HFFc6 (cell line): ENCODE measurements around the gene CDKN2B. TPM values are rescaled to one million over a fixed set of nuclear protein-coding genes. Genes with fewer than 3 reads are reported as not detected.

Experiments
- DNase-seq: peaks from one replicate; pipeline ENCODE4 v3.0.0-alpha.2; 2018
- H3K27ac Mint-ChIP-seq: 2 replicates; pipeline ENCODE4 v1.8.0; 2020; ENCODE audit warnings: mild to moderate bottlenecking, mixed read lengths
- H3K27me3 Mint-ChIP-seq: 2 replicates; pipeline ENCODE4 v1.8.0; 2021; ENCODE audit warnings: mild to moderate bottlenecking, moderate library complexity, mixed read lengths; ENCODE audit not compliant: insufficient read depth
- H3K36me3 Mint-ChIP-seq: 2 replicates; pipeline ENCODE4 v1.8.0; 2021; ENCODE audit warnings: low read depth, mixed read lengths
- H3K4me1 Mint-ChIP-seq: 2 replicates; pipeline ENCODE4 v1.8.0; 2020; ENCODE audit warnings: low read depth, mixed read lengths
- H3K4me3 Mint-ChIP-seq: 2 replicates; pipeline ENCODE4 v1.8.0; 2020; ENCODE audit warnings: mild to moderate bottlenecking, moderate library complexity, mixed read lengths
- H3K9me3 Mint-ChIP-seq: 2 replicates; pipeline ENCODE4 v1.8.0; 2020; ENCODE audit warnings: mild to moderate bottlenecking, mixed read lengths
- total RNA-seq, 6 experiments: library from RNA; stranded (reverse); fragmentation: NEBNext Ultra II Directional; extraction: Animal tissue kit (Norgen Biotek cat#: 25700); gene quantifications; 2 replicates in 1 of 6; 3 replicates in 5 of 6; pipeline ENCODE4 v1.2.3, GENCODE V29; 2021
- TF ChIP-seq, protein P1 (sequence below): fragments of 200-600 bp; sonication (generic); IDR thresholded peaks from 2 replicates; pipeline ENCODE4 v1.5.0; 2021; ENCODE audit warnings: antibody characterized with exemption, mild to moderate bottlenecking

The CDKN2B gene
- total RNA-seq, 6 experiments from 2014 or later: 7.1 to 11.6 (median 8.9) TPM

- no peak for DNase-seq
- H3K4me1 Mint-ChIP-seq: peaks cover 64% of the 10 kb centered on the region
- H3K27ac Mint-ChIP-seq: no peak overlapping the region
- H3K4me3 Mint-ChIP-seq: no peak overlapping the region
- TF ChIP-seq, protein P1, sequence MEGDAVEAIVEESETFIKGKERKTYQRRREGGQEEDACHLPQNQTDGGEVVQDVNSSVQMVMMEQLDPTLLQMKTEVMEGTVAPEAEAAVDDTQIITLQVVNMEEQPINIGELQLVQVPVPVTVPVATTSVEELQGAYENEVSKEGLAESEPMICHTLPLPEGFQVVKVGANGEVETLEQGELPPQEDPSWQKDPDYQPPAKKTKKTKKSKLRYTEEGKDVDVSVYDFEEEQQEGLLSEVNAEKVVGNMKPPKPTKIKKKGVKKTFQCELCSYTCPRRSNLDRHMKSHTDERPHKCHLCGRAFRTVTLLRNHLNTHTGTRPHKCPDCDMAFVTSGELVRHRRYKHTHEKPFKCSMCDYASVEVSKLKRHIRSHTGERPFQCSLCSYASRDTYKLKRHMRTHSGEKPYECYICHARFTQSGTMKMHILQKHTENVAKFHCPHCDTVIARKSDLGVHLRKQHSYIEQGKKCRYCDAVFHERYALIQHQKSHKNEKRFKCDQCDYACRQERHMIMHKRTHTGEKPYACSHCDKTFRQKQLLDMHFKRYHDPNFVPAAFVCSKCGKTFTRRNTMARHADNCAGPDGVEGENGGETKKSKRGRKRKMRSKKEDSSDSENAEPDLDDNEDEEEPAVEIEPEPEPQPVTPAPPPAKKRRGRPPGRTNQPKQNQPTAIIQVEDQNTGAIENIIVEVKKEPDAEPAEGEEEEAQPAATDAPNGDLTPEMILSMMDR: no peak
- peaks cover 3% of the 10 kb centered on the region; the same call in 1 of the 2 replicates for H3K27me3 Mint-ChIP-seq
- no peaks in the 10 kb centered on the region for H3K9me3 Mint-ChIP-seq
- H3K36me3 Mint-ChIP-seq: no peaks in the 10 kb centered on the region; the same call in 1 of the 2 replicates
Measured at GRCh38 chr9:21997480-21997879, 11.6 kb downstream of the CDKN2B start.

DNA sequence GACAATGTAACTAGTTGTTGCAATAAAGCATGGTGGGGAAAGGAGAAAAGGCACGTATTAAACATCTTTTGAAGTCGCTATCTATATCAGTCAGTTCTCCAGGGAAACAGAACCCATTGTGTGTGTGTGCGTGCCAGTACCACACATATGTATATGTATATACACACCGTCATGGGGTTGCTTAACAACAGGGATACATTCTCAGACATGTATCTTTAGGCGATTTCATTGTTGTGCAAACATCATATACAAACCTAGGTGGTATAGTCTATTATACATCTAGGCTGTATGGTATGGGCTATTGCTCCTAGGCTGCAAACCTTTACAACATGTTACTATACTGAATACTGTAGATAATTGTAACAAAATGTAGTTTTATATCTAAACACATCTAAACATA, 12.2 kb downstream of the CDKN2B start:
- Mint-ChIP-seq H3K4me1 (peaks cover 59% of the 10 kb centered on the region), H3K27me3 (peaks cover 3% of the 10 kb centered on the region; the same call in 1 of the 2 replicates), H3K36me3 (no peaks in the 10 kb centered on the region; the same call in 1 of the 2 replicates), H3K9me3 (no peaks in the 10 kb centered on the region), H3K4me3 (peak overlapping the region; percentile 96), H3K27ac (peak overlapping the region; percentile 98)
- TF ChIP-seq, protein P1: no peak
- no peak for DNase-seq

GRCh38 chr9:21996438-21996837, 12.7 kb downstream of the CDKN2B start:
- H3K4me3 Mint-ChIP-seq: peak overlapping the region; percentile 96
- TF ChIP-seq, protein P1: no peak
- H3K27ac Mint-ChIP-seq: peak overlapping the region; percentile 98
- DNase-seq: no peak
- no peaks in the 10 kb centered on the region for H3K9me3 Mint-ChIP-seq
- H3K27me3 Mint-ChIP-seq: peaks cover 3% of the 10 kb centered on the region; the same call in 1 of the 2 replicates
- H3K36me3 Mint-ChIP-seq: no peaks in the 10 kb centered on the region; the same call in 1 of the 2 replicates
- H3K4me1 Mint-ChIP-seq: peaks cover 59% of the 10 kb centered on the region

- Mint-ChIP-seq H3K4me3 (peak overlapping the region; percentile 96), H3K9me3 (no peaks in the 10 kb centered on the region), H3K27ac (peak overlapping the region; percentile 98), H3K36me3 (no peaks in the 10 kb centered on the region; the same call in 1 of the 2 replicates), H3K27me3 (peaks cover 3% of the 10 kb centered on the region; the same call in 1 of the 2 replicates), H3K4me1 (peaks cover 65% of the 10 kb centered on the region)
- TF ChIP-seq, protein P1: peak; percentile 62
- no peak for DNase-seq
Measured at GRCh38 chr9:21995666-21996398, 13.3 kb downstream of the CDKN2B start.

- H3K4me3 Mint-ChIP-seq: peak overlapping the region; percentile 96
- H3K36me3 Mint-ChIP-seq: peaks cover 3% of the 10 kb centered on the region
- peaks cover 3% of the 10 kb centered on the region; the same call in 1 of the 2 replicates for H3K27me3 Mint-ChIP-seq
- H3K4me1 Mint-ChIP-seq: peaks cover 70% of the 10 kb centered on the region
- H3K9me3 Mint-ChIP-seq: no peaks in the 10 kb centered on the region
- H3K27ac Mint-ChIP-seq: peak overlapping the region; percentile 98
- TF ChIP-seq, protein P1: no peak
- DNase-seq: peak; percentile 74
Measured at GRCh38 chr9:21995006-21995665, 14.0 kb downstream of the CDKN2B start.
